Raji (cell line): ENCODE measurements around the gene GPSM1.

Experiments used
- POLR2A ChIP-seq: IDR thresholded peaks from 2 replicates; pipeline ENCODE4 v1.6.1; 2011; ENCODE audit warnings: low read depth, low read length, control low read depth; ENCODE audit not compliant: insufficient read depth

Gene GPSM1

DNA sequence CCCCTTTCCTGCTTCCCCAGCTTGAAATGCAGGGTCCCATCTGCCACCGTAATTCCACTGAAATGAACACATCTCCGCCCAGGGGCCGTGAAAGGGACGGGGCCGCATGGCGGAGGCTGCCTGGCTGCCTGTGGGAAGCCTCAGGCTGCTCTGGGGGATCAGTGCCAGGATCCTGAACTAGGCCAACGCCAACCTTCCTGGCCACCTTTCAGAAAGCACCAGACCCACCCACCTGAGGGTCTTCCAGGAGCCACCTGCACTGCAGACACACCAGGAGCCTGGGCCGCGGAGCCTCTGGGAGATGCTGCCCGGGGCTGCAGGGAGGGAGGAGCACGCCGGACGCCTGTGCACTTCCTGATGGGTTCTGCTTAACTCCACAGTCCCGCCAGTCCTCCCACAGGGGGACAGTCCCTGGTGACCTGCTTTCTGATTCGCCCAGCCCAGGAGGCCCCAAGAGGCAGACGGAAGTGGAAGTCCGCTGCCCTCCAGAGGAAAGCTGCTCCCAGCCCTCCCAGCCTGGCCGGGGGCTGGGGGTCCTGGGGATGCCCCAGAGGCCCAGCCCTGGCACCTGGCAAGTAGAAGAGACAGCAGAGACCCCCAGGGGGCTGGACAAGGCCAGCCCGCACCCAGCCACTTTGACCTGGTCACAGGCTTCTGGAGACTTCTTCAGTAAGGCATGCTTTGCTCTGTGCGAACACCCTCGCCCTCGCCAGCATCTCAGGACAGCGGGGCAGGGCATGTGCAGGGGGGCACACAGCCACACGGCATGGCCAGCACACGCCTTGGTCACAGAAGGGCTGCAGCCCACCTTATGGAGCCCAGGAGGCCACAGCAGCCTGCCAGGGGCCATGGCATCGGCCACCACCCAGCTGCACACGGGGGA, 46.2 kb downstream of the GPSM1 start, which contains the start of gene CARD9:
CARD9 (minus strand) TSS at position 370 of the 883 bp plus-strand sequence. CDS start 1,591 bp downstream, outside the sequence.
- no peak for TF ChIP-seq POLR2A

DNA sequence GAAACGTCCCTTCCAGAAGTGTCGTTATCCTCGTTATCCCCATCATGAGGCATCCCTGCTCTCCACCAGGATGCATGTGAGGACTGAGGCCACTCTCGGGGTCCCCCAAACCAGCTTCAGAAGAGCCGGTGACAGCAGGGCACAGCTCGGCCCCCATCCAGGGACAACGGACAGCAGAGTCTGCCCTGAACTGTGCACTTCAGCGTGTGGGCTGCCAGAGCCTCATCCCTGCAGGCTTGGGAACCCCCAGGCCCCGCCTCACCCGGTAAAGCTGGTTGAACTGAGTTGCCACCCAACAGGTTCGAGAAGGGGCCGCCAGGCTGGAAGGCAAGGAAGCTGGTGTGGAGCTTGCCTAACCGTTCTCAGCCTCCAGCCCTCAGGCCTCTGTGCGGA, 46.8 kb downstream of the GPSM1 start:
- TF ChIP-seq POLR2A: no peak

DNA sequence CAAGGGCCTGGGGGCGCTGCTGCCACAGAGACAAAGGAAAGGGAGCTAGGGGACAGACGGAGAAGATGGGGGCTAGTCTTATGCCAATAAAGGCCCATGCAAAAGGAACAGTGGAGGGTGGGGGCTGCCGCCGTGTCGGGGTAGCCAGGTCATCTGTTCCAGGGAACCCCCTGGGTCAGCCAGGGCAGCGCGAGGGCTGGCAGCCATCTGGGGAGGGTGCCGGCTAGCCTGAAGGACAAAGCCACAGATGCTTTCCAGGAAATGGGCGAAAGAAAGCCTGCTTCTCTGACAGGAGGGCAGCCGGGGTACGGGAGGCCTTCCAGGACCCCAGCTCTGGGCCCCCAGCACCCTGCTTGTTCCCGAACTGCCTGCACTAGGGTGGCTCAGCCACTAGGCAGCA, 47.8 kb downstream of the GPSM1 start:
- TF ChIP-seq POLR2A: no peak

DNA sequence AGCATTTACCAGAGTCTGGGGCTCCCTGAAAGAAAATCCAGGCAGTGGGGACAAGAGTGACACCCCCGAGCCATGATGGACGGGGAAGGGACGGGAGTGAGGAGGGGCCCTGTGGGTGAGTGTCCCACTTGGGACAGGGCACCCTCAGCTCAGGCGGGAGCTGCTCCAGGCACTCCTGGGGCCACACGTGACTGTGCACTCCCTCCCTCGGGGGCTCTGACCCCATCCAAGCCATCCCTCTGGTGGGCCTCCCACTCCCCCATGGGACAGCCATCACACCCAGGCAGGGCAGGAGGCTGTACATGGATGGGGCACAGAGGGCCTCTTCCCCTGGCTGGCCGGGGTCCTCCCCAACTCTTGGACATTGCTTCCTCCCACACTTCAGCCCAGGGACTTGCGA, 49.1 kb downstream of the GPSM1 start:
- TF ChIP-seq POLR2A: no peak

DNA sequence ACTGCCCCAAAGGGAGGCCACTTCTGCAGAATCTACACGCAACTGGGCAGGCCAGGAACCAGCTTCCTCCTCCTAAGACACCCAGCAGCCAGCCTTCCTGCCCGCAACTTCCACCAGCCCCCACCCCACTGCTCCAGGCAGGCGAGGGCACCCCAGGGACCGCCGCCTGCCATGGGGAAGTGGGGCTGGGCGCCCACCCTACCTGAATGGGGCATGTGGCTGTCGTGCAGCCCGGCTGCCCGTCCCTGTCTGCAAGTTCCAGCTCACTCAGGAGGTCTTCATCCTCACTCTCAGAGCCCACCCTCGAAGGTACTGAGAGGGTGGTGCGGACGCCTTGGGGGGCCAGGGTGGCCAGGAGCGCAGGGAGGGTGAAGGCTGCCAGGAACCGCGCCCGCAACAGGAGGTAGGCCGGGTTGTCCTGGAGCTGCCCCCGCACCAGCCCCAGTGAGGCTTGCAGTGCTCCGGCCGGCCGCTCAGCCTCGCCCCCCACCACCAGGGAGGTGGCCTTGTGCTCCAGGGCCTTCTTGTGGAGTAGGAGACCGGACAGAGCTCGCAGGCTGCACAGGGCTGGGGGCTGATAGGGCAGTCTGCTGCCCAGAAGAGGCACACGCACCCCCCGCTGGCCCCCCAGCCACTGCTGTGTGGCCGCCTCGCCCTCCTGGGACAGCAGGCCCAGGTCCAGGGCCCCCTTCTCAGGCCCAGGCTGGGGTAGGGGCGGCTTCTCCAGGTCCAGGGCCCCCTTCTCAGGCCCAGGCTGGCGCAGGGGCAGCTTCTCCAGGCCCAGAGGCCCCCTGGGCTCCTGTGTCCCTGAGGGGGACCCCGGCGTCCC, 50.2 kb downstream of the GPSM1 start:
- no peak for TF ChIP-seq POLR2A

DNA sequence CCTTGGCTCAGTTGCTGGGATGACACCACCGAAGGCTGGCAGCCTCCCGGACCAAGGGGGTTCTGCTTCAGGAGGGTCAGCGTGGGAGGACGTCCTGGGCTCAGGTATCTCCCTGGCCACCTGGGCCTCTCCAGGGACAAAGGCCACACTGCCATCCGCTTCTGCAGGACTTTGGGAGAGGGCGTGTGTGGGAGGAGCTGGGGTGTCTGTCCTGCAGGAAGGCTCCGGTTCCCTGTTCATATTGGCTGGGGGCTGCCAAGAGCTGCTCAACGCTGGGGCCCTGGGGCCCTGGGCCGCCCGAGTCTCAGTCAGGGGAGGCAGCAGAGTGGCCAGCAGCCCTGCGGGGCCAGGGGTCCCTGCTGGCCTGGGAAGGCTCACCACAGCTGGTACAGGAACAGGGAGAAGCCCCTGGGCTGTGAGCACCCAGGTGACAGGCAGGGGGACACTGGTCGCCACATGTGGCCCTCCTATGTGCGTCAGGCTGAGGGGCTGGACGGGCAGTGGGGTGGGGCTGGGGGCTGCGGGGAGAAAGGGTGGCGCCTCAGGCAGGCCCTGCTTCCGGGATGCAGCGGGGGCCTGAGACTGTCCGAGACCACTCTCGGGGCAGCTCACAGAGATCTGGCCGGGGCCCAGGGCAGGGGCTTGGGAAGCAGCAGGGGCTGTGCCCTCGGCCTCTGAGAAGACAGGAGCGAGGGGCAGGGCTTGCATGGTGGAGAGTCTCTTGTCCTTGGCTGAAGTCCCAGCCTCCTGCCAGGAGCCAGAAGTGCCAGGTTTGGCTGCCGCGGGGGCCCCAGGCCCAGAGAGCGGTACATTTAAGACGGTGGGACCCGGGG, 51.0 kb downstream of the GPSM1 start:
- no peak for TF ChIP-seq POLR2A

DNA sequence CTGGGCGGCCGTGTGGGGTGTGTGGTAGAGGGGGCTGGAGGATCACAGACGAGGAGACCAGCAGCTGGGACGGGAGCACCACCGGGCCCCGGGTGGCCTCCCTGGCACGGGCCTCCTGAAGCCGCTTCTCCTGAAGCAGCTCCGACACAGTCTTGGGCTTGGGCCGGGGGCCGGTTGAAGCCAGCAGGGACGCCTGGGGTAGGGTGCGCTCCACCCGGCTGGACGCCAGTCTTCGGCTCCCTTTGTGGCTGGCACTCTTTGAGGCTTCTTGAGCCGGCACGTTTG, 51.6 kb downstream of the GPSM1 start:
- no peak for TF ChIP-seq POLR2A

DNA sequence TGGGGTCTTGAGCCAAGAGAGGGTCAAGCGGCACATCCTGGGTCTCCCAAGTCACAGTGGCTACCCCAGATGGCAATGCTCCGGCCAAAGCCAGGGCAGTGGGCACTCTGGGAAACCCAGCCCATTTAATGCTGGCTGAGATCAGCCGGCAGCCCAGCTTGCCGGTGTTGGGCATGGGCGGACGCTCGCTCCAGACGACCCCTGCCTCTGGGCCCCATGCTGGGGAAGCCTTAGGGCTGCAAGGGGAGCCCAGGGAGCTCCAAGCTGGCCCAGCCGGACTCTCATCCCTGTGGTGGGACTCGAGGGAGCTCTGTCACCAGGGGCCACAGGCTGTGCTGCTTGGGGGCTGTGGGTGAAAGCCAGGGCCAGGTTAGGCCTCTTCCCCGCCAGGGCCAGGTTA, 52.1 kb downstream of the GPSM1 start:
- TF ChIP-seq POLR2A: no peak

DNA sequence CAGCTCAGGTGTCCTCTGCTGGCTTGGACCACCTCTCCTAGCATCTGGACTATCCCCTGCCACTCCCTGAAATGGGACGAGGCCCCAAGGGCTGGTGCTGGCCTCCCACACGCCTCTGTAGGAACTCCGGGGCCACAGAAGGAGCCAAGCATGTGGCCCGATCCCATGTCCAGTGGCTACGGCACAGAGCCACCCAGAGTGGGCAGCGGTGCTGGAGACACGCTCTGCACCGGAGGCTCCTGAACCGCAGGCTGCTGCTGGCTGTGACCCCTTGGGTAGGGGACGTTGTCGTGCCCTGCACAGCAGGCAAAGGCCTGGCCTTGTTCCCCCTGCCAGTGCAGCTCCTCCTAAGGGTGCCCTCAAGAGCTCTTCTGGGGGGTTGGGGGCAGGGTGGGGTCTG, 52.6 kb downstream of the GPSM1 start:
- TF ChIP-seq POLR2A: no peak

DNA sequence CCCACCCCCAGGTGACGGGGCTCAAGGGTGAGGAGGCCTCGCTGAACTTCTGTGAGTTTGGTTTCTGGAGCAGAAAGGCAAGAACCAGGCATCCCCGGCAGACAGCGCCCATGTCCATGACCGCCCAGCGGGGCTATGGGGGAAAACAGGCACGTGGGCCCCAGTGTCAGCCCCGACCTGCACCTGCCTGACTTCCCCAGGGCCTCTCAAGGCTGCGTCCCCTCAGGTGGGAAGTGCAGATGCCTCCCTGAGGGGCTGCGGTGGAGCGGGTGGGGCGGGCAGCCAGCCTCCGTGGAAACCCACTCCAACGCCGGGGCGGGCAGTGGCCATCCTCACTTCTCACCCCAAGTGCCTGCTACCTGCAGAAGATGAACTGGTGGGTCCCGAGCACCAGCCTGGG, 53.0 kb downstream of the GPSM1 start:
- TF ChIP-seq POLR2A: no peak

DNA sequence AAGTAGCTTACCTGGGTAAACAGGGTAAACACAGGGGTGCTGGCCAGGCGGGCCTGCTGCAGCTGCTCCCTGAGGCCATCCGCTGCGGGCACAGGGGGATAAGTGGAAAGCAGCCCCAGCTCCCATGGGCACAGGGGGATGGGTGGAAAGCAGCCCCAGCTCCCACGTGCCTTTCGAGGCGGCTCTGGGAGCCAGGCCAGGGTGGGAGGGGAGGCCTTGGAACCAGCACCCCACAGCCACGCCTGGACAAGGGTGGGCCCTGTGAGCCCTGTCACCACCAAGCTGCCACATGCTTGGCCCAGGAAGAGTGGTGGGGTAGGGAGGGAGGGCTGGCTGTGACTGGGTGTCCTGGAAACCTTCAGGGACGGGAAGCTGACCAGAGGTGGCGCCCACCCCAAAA, 54.0 kb downstream of the GPSM1 start:
- no peak for TF ChIP-seq POLR2A

DNA sequence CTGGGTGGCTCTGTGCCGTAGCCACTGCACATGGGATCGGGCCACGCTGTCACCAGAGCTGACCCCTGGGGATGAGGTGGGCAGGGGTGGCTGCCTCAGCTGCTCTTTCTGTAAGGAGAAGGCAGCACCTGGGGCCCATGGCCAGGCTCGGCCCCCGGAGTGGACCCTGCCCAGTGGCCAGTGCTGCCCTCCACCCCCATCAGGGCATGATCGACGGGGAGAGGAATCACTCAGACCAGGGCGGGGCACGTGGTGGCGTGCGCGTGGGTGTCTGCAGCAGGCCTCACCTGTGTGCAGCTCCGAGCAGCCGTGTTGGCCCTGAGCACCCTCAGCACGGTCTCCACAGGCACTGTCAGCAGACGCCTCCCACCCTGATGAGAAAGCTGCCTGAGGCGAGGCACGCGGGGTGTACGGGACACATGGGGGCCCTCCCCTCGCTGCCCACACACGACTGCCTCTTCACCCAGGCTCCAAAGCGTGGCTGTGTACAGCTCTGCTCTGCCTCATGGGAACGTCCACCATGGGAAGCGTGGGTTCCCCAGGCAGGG, 54.7 kb downstream of the GPSM1 start:
- no peak for TF ChIP-seq POLR2A

DNA sequence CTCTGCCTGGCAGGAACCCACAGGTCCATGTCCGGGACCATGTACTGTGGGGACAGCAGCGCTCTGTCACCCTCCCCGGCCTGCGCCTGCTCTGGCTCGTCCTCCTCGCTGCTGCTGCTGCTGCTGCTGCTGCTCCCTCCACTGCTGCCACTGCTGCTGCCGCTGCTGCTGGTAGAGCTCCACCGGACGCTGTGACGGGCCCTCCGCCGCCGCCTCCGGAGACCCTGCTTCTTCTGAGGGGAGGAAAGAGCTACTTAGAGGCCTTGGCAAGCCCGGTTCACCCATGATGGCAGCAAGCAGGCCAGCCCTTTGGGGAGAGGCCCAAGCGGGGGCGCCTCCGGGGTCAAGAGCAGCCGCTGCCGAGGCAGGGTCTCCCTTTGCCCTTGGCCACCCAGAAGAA, 56.1 kb downstream of the GPSM1 start:
- no peak for TF ChIP-seq POLR2A

DNA sequence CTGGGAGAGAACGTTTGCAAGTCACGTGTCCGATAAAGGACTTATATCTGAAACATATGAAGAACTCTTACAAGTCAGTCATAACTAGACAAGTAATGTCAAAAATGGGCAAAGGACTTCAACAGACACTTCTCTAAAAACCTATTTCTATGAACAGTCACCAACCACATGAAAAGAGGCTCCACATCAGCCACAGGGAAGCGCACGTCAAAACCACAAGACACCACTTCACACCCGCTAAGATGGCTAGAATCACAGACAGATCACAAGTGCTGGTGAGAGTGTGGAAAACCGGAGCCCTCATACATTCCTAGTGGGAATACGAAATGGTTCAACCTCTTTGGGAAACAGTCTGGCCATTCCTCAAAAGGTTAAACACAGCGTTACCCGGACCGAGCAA, 57.7 kb downstream of the GPSM1 start:
- TF ChIP-seq POLR2A: no peak

DNA sequence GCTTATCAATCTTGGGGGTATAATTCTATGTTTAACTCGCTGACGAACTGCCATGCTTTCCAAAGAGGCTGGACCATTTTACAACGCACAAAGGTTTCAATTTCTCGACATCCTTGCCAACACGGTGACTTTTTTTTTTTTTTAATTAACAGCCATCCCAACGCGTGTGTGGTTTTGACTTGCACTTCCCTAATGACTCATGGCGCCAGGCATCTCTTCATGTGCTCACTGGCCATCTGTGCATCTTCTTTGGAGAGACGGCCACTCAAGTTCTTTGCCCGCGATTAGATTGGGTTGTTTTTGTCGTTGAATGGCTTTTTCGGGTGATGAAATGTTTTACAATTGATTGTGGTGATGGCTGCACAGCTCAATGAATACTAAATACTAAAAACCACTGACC, 58.7 kb downstream of the GPSM1 start:
- TF ChIP-seq POLR2A: no peak
